ENCODE measurements around the gene OR9Q2.
"Not testable (repeated sequence)": the region's sequence is repeated elsewhere in the genome, so short reads cannot be mapped to it uniquely, and the experiment has no call there.

The OR9Q2 gene, protein sequence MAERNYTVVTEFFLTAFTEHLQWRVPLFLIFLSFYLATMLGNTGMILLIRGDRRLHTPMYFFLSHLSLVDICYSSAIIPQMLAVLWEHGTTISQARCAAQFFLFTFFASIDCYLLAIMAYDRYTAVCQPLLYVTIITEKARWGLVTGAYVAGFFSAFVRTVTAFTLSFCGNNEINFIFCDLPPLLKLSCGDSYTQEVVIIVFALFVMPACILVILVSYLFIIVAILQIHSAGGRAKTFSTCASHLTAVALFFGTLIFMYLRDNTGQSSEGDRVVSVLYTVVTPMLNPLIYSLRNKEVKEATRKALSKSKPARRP

DNA sequence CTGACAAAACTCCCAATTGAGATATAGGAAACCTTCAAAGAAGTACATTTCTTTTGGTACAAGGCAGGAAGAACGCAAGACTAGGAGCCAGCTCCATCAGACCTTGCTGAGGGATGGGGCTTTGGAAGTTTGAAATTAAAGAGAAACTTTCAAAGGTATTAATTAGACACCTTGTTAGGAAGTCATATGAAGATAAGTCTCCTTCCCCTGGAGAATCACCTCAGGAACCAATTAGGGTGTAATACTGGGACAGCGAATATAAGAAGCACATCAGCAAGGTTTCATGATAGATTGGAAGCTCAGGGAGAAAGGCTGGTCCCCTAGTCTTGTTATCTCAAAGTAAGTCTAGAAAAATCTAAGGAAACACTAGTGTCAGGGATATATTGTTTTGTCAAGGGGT lies at the start of gene OR9Q2:
Gene OR9Q2 (plus strand): TSS at position 301 of the 400 bp plus-strand sequence. CDS start 1,421 bp downstream, outside the sequence.
- no peak for DNase-seq (ENCODE audit: low spot score)

DNA sequence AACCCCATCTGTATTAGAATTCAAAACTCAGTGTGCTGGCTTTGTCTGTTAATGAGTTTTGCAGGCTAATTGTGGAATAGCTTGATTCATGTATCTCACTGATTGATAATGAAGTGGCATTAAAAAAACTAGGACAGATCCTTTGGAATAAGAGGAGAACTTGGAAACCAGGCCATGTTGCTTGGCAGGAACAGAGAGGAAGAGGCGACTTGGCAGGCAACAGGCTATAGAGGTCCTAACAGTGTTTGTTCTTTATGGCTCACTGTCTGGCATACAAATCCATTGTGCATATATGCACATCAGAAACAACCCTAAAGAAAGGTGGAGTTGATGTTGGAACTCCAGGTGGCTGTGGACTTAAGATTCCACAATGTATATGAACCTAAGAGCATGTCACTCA lies 46.1 kb upstream of the OR9Q2 start:
- no peak for DNase-seq (ENCODE audit: low spot score)

DNA sequence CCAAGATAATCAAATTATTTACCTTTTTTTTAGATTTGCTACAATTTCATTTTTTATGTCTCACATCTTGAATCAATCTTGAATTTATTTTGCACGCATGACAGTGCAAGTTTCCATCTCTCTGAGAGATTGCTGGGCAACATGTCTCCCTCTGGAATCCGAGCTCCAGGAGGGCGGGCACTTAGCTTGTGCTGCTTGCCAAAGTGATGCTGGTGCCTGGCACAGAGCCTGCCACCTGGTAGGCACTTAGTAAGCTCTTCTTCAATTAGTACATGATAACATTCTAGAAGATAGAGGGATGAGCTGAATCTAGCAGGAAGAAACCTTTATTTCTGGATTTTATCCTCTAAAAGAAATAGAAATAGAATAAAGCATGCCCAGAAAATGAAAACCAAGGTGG lies 36.1 kb upstream of the OR9Q2 start:
- DNase-seq (ENCODE audit: low spot score), result no peak

DNA sequence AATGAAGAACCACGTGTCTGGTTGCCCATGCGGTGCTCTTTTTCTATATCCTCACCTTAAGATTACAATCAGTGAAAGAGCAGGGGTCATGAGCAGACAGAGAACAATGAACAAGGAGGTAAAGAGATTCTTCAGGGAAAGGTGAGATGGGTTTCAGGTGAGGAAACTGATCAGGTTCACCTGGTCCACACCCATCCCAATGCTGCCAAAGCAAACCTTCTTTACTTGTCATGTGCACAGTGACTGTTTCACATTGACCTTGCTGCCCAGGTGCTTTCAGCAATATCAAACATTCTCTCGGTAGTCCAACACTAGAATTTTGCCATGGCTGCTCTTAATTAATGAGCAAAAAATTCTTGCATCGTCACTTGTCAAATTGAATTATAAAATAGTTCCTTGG lies 24.5 kb upstream of the OR9Q2 start:
- DNase-seq (ENCODE audit: low spot score), result no peak

DNA sequence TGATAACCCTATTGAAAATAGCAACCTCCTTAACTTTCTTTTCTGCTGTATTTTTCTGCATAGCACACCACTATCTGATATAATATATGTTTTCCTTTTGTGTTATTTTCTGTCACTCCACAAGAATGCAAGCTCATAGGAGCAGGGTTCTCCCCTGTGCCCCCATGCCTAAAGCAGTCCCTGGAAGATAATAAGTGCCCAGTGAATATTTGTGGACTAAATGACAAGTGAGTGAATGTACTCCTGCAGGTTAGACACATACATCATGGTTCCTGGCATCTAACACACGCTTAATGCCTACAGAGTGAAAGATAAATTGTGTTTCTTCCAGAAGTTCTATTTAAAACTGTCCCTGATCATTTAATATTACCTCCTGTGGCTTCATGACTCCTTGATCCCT lies 23.9 kb upstream of the OR9Q2 start:
- DNase-seq (ENCODE audit: low spot score), result no peak

DNA sequence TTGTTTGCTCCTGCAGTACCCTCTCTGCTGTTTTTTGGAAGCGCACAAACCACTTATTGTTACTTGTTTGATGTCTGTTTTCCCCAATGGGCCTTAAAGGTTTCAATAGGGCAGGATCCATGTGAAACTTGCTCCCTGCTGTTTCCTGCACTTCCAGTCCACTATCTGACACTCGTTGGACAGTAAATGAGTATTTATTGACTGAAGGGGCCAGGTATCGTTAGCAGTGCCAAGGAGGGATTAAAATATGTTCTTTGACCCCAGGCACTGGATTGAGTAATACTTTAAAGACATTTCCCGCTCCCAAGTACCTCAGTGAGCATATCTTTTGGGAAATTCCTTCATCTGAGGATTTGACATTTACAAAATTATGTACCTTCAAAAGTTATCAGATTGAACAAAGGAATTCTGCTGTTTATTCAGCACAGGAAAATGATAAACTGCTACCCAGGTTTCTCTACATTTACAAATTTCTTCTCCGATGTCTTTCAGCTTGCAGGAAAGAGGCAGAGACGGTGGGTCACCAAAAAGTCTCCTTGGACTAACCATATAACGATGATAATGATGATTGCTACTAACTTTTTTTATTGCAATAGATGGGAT lies 23.3 kb upstream of the OR9Q2 start:
- DNase-seq (ENCODE audit: low spot score), result no peak

DNA sequence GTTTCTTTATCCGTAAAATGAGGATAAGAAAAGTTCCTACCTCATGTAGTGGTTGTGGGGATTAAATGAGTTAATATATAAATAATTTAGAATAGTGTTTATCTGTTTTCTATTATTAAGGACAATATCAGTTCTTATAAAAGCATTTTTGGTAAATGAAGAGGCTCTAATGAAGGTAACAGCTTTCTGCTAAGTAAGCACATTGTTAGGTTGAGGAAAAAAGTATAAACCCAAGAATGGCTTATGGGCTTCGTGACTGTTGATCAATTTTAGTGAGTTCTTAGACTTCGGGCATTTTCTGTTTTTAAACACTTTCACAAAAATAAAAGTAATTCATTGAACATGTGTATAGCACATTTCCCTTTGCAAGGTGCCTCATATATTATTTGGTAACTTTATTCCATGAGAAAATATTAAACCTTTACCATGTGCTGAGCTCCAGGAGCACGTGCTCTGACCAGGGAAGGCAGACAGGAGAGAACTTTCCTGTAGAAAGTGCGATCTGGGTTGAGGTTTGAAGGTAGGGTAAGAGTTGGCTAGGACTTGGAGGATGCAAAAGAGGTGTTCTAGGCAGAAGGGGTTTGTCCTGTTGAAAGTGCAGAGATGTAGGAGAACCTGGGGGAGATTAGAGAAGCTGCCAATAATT lies 11.3 kb upstream of the OR9Q2 start:
- DNase-seq (ENCODE audit: low spot score), result no peak

DNA sequence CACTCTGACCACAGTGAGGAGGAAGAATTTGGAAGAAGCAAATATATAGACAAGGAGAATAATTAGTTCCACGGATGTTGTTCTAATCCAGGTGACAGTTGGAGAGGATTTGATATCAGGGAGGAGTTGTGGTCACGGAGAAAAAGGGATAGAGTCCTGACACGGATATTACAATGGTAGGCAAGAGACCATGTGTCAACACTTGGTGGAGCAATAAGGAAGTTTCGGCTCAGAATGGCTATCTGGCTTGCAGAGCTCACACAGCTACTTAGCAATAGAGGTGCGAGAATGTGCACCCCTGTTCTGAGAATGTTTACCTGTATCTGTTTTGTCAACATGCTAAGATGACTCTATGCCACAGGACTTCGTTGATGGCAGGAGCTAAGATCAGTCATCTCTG lies 10.4 kb upstream of the OR9Q2 start:
- no peak for DNase-seq (ENCODE audit: low spot score)

DNA sequence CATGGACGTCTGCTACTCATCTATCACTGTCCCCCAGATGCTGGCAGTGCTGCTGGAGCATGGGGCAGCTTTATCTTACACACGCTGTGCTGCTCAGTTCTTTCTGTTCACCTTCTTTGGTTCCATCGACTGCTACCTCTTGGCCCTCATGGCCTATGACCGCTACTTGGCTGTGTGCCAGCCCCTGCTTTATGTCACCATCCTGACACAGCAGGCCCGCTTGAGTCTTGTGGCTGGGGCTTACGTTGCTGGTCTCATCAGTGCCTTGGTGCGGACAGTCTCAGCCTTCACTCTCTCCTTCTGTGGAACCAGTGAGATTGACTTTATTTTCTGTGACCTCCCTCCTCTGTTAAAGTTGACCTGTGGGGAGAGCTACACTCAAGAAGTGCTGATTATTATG lies 9.2 kb upstream of the OR9Q2 start:
- no peak for DNase-seq (ENCODE audit: low spot score)

DNA sequence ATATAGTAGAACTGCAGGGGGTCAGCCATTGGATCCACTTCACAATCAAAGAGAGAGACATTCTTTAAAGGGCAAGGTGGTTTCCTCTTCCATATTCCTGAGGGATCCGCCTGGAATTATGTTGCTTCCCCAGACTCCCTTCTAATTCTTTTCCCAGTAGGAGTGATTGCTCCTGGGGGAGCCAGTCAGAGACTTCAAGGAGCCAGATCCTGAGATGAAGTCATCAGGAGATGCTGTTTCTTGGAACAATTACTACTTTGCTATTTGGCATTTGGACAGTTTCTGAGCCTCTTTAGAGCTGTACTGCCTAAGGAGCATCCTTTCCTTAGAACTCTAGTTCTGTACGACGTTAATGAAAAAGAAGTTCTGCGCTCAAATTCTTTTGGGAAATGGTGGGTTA lies 1.9 kb upstream of the OR9Q2 start:
- DNase-seq (ENCODE audit: low spot score), result no peak

DNA sequence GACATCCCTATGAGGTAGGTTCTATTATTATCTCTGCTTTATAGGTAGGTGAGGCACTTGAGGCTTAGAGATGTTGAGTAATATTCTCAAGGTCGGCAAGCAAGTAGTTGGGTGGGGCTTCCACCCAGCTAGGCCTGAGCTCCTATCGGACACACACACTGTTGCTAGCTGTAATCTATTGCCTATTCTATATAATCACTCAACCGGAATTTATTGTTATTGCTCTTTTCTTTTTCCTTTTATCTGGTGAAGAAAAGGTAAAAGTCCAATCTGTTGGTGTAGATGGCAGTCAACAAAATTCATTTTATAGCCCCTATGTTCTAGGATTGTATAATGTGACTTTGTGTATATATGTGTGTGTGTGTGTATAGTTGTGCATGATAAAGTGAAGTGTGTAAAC lies 3.4 kb downstream of the OR9Q2 start:
- DNase-seq (ENCODE audit: low spot score), result no peak

DNA sequence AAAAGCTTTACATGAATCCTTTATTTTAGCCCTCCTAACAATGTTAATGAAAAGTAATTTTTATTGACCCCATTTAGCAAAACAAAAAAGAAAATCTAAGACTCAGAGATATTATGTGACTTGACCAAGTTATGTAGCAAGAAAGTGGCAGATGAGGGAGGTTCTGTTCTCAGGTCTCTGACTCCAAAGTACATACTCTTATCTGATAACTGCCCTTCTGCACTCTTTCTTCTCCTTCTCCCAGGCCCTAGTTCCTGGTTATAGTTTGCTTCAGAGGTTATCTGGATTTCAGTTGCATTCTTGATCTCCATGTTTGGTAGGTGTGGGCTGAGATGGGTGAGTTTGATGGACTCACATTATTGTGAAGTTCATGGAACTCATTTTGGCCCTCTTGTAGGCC lies 4.5 kb downstream of the OR9Q2 start:
- DNase-seq (ENCODE audit: low spot score), result no peak

DNA sequence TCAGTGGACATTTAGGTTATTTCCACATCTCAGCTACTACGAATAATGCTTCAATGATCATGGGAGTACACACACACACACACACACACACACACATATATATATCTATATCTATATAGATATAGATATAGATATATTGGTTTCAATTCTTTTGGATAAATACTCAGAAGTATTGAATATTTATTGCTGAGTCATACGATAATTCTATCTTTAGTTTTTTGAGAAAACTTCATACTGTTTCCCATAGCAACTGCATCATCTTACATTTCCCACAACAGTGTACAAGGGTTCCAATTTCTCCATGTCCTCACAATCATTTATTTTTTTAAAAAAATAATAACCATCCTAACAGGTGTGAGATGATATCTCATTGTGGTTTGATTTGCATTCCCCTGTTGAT lies 7.1 kb downstream of the OR9Q2 start:
- no peak for DNase-seq (ENCODE audit: low spot score)

DNA sequence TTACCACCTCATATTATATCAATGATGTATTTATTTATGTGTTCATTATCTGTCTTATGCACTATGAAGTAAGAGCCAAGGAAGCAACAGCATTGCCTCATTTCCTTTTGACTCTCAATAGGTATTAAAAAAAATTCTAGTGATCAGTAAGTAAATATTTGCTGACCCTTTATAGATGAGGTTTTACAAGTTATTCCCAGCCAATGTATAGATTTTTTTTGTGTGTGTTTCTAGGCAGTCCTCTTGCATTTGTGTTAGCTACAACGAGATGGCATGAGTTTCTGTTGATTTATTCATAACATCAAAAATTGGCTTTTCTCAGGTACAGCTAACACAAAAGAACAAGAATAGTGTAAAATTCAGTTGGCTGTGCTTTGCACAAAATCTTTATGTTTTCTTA lies 10.4 kb downstream of the OR9Q2 start:
- no peak for DNase-seq (ENCODE audit: low spot score)

DNA sequence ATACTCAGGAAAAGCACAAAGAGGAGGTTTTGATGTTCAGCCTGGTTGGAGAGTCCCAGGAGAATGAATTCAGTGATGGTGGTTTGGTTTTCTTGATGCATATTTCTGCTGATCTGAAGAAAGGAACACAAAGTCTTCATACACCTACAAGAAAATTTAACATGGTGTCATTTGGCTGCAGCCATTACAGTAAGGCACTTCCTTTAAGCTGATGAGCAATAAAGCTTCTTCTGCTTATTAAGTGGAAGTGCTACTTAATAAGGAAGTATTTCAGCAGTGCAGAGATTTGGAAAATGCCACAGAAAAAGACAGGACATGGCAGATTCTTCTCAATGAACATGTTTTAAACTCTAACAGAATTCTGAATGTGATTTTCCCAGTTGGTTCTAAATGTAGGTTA lies 15.2 kb downstream of the OR9Q2 start, which contains the start of gene OR1S2:
Gene OR1S2 (minus strand): TSS at position 101 of the 400 bp plus-strand sequence. CDS start 0 bp downstream, at position 101.
- no peak for DNase-seq (ENCODE audit: low spot score)

DNA sequence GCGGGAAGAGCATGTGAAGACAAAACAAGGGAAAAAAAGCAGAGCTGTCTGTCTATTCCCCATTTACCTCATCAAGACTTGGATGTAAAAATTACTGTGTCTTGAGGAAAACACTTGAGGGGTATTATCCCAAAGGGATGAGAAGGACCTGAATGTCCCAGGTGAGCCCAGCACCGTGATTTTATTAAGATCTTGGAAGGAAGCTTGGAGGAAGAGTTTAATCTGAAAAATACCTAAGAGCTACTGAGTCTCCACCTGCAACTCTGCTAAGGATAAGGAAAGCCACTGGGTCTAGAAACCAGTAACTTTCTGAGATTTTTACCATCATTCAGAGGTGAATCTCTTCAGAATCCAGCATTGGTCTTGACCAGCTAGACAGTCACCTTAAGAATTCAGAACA lies 23.6 kb downstream of the OR9Q2 start, which contains the start of gene OR1S1:
Gene OR1S1 (plus strand): TSS at position 301 of the 400 bp plus-strand sequence.
- not testable (repeated sequence) for DNase-seq (ENCODE audit: low spot score)

DNA sequence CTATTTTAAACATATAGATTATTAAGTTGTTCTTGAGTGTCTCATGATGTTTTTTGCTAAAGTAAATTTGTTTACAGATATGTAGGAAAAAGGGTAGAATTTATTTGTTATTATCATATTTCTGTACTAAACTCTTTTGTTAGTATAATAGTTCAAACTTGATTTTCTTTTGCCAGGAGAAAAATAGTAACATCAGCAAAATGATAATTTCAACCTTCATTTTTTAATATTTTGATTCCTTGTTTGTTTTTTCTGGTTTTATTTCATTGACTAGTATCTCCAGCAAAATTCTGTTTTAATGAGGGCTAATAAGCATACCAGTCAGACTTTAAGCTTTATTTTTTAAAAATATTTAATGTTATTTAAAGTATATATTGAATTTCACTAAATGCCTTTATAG lies 27.6 kb downstream of the OR9Q2 start:
- no peak for DNase-seq (ENCODE audit: low spot score)

DNA sequence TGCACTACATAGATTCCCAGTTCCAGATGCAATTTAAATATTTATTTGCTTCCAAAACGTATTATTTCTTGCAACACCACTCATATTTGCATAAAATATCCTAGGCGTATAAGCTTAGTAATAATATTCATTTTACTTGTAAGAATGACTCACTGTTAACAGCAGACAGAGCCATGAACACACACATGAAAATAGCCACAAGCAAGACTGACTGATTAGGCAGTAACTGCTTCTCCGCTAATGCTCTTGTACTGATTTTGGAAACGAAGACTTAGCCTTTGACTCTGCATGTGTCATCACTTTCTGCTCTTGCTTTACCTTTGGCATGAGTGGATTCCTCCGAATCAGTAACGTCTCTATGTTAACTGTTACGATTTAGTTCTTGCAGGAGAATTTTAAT lies 33.9 kb downstream of the OR9Q2 start:
- DNase-seq (ENCODE audit: low spot score), result no peak

DNA sequence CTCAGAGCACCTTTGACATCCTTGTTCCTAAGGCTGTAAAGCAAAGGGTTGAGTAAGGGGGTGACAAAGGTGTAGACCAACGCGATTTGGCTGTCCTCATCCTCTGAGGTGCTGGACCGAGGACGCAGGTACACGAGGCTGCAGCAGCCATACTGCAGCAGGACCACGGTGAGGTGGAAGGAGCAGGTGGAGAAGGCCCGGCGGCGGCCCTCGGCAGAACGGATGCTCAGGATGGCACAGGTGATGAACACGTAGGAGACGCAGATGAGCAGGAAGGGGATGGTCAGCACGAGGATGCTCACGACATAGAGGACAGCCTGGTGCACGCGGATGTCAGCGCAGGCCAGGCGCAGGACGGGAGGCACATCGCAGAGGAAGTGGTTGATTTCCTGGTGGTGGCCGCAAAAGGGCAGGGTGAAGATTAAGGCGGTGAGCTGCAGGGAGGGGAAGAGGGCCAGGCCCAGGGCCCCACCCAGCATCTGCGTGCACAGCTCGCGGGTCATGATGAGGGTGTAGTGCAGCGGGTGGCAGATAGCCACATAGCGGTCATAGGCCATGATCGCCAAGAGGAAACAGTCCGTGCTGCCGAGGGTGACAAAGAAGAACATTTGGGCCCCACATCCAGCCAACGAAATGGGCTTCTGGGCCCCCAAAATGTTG lies 39.2 kb downstream of the OR9Q2 start:
- no peak for DNase-seq (ENCODE audit: low spot score)

Measured in D341Med (cell line).